ENCODE measurements around the gene PLCXD3.

Gene PLCXD3

GRCh38 chr5:41519801-41520200 lies 9.4 kb upstream of the PLCXD3 start:
- Histone ChIP-seq H3F3A (ENCODE audit: low read depth) (no peaks in the 10 kb centered on the region), H3K4me1 (ENCODE audit: insufficient read depth, low read length, poor library complexity, severe bottlenecking) (no peaks in the 10 kb centered on the region), H3K4me3 (ENCODE audit: low read length, poor library complexity, severe bottlenecking) (no peak overlapping the region), H3K4me2 (ENCODE audit: low read depth, low read length, poor library complexity, severe bottlenecking) (no peak overlapping the region), H3K9me2 (replicated peaks; ENCODE audit: low read depth, low read length) (no peaks in the 10 kb centered on the region), H3K9me3 (ENCODE audit: insufficient read depth, low read depth, low read length) (no peaks in the 10 kb centered on the region), H3K79me2 (ENCODE audit: insufficient read depth, low read length) (no peaks in the 10 kb centered on the region), H3K27me3 (ENCODE audit: insufficient read depth, low read length, poor library complexity, severe bottlenecking) (no peaks in the 10 kb centered on the region), H3K36me3 (ENCODE audit: insufficient read depth, low read length) (no peaks in the 10 kb centered on the region), H3K9ac (ENCODE audit: low read depth, low read length, poor library complexity, severe bottlenecking) (no peak overlapping the region), H2AFZ (ENCODE audit: low read length) (no peak overlapping the region), H4K20me1 (ENCODE audit: insufficient read depth, low read length, poor library complexity, severe bottlenecking) (no peaks in the 10 kb centered on the region)
- TF ChIP-seq EZH2phosphoT487 (IDR thresholded peaks at IDR 0.05; ENCODE audit: borderline replicate concordance): no peak
- no peak for TF ChIP-seq CTCF (conservative IDR thresholded peaks at IDR 0.05; ENCODE audit: low read length)

- H3F3A ChIP-seq (ENCODE audit: low read depth): no peaks in the 10 kb centered on the region
- no peak overlapping the region for H2AFZ ChIP-seq (ENCODE audit: low read length)
- no peak overlapping the region for H3K4me2 ChIP-seq (ENCODE audit: low read depth, low read length, poor library complexity, severe bottlenecking)
Measured at GRCh38 chr5:41517909-41518308, 7.5 kb upstream of the PLCXD3 start.

GRCh38 chr5:41511241-41511640 lies 840 bp upstream of the PLCXD3 start:
- Histone ChIP-seq H3K27me3 (ENCODE audit: insufficient read depth, low read length, poor library complexity, severe bottlenecking) (no peaks in the 10 kb centered on the region), H2AFZ (ENCODE audit: low read length) (no peak overlapping the region), H3F3A (ENCODE audit: low read depth) (no peaks in the 10 kb centered on the region), H3K9ac (ENCODE audit: low read depth, low read length, poor library complexity, severe bottlenecking) (no peak overlapping the region), H3K9me2 (replicated peaks; ENCODE audit: low read depth, low read length) (no peaks in the 10 kb centered on the region), H3K4me1 (ENCODE audit: insufficient read depth, low read length, poor library complexity, severe bottlenecking) (no peaks in the 10 kb centered on the region), H3K36me3 (ENCODE audit: insufficient read depth, low read length) (no peaks in the 10 kb centered on the region), H3K9me3 (ENCODE audit: insufficient read depth, low read depth, low read length) (no peaks in the 10 kb centered on the region), H3K79me2 (ENCODE audit: insufficient read depth, low read length) (no peaks in the 10 kb centered on the region), H3K4me3 (ENCODE audit: low read length, poor library complexity, severe bottlenecking) (no peak overlapping the region), H4K20me1 (ENCODE audit: insufficient read depth, low read length, poor library complexity, severe bottlenecking) (no peaks in the 10 kb centered on the region), H3K4me2 (ENCODE audit: low read depth, low read length, poor library complexity, severe bottlenecking) (no peak overlapping the region)
- TF ChIP-seq EZH2phosphoT487 (IDR thresholded peaks at IDR 0.05; ENCODE audit: borderline replicate concordance) (no peak), CTCF (conservative IDR thresholded peaks at IDR 0.05; ENCODE audit: low read length) (no peak)

More at GRCh38 chr5:41517909-41518308, 7.5 kb upstream of the PLCXD3 start:
- no peaks in the 10 kb centered on the region for H3K9me3 ChIP-seq (ENCODE audit: insufficient read depth, low read depth, low read length)
- no peak overlapping the region for H3K4me3 ChIP-seq (ENCODE audit: low read length, poor library complexity, severe bottlenecking)
- TF ChIP-seq CTCF (conservative IDR thresholded peaks at IDR 0.05; ENCODE audit: low read length) (no peak), EZH2phosphoT487 (IDR thresholded peaks at IDR 0.05; ENCODE audit: borderline replicate concordance) (no peak)
- no peaks in the 10 kb centered on the region for H3K4me1 ChIP-seq (ENCODE audit: insufficient read depth, low read length, poor library complexity, severe bottlenecking)
- H3K27me3 ChIP-seq (ENCODE audit: insufficient read depth, low read length, poor library complexity, severe bottlenecking): no peaks in the 10 kb centered on the region
- no peak overlapping the region for H3K9ac ChIP-seq (ENCODE audit: low read depth, low read length, poor library complexity, severe bottlenecking)
- no peaks in the 10 kb centered on the region for H3K9me2 ChIP-seq (replicated peaks; ENCODE audit: low read depth, low read length)
- no peaks in the 10 kb centered on the region for H3K36me3 ChIP-seq (ENCODE audit: insufficient read depth, low read length)
- H3K79me2 ChIP-seq (ENCODE audit: insufficient read depth, low read length): no peaks in the 10 kb centered on the region
- H4K20me1 ChIP-seq (ENCODE audit: insufficient read depth, low read length, poor library complexity, severe bottlenecking): no peaks in the 10 kb centered on the region
